Measurements from ENCODE around the gene CHST9.

Gene CHST9

GRCh38 chr18:26922313-26922712 is 262.8 kb downstream of the CHST9 start:
- no peak for DNase-seq

GRCh38 chr18:26920644-26921043 is 264.5 kb downstream of the CHST9 start:
- no peak for DNase-seq

GRCh38 chr18:26919627-26920026 is 265.5 kb downstream of the CHST9 start:
- no peak for DNase-seq

GRCh38 chr18:26919201-26919600 is 265.9 kb downstream of the CHST9 start:
- no peak for DNase-seq

GRCh38 chr18:26911840-26912239 is 273.3 kb downstream of the CHST9 start:
- no peak for DNase-seq

GRCh38 chr18:26909599-26910290 is 275.4 kb downstream of the CHST9 start:
- DNase-seq = no peak

GRCh38 chr18:26908906-26909305 is 276.2 kb downstream of the CHST9 start:
- no peak for DNase-seq

GRCh38 chr18:26902291-26902690 is 282.8 kb downstream of the CHST9 start:
- no peak for DNase-seq

- DNase-seq = no peak
Observed at GRCh38 chr18:26901020-26901419, 284.1 kb downstream of the CHST9 start.

GRCh38 chr18:26894426-26894825 is 290.7 kb downstream of the CHST9 start:
- DNase-seq = no peak

GRCh38 chr18:26893996-26894395 is 291.1 kb downstream of the CHST9 start:
- no peak for DNase-seq

- DNase-seq = no peak
Observed at GRCh38 chr18:26888259-26888658, 296.8 kb downstream of the CHST9 start.

GRCh38 chr18:26875040-26875654 is 310.0 kb downstream of the CHST9 start:
- no peak for DNase-seq

GRCh38 chr18:26874283-26874682 is 310.8 kb downstream of the CHST9 start:
- no peak for DNase-seq

GRCh38 chr18:26869640-26870039 is 315.5 kb downstream of the CHST9 start:
- no peak for DNase-seq

GRCh38 chr18:26868968-26869586 is 316.0 kb downstream of the CHST9 start:
- DNase-seq = no peak

- DNase-seq = no peak
Observed at GRCh38 chr18:26867471-26867870, 317.6 kb downstream of the CHST9 start.

GRCh38 chr18:26865557-26865956 is 319.6 kb downstream of the CHST9 start, which contains the start of gene AQP4:
TSS of gene AQP4 (minus strand) at chr18:26865707. CDS start at chr18:26865689, 18 bp downstream.
- DNase-seq = no peak

- no peak for DNase-seq
Observed at GRCh38 chr18:26864658-26865057, 320.4 kb downstream of the CHST9 start.

- DNase-seq = no peak
Observed at GRCh38 chr18:26863921-26864497, 321.1 kb downstream of the CHST9 start.

- DNase-seq = no peak
Observed at GRCh38 chr18:26863122-26863879, 321.8 kb downstream of the CHST9 start.

GRCh38 chr18:26862084-26862483 is 323.0 kb downstream of the CHST9 start:
- DNase-seq = no peak
